Effector memory CD4-positive, alpha-beta T cell (primary cell): ENCODE data around the gene ARHGDIA.

ENCODE experiments used
- DNase-seq, 3 donors: peaks; one replicate each; pipeline ENCODE4 v3.0.0-alpha.2; 2020
- H3K27ac ChIP-seq: 2 replicates; pipeline ENCODE4 v1.7.0; 2013; ENCODE audit warnings: mild to moderate bottlenecking, low read length, moderate library complexity; ENCODE audit not compliant: insufficient read depth, poor library complexity, severe bottlenecking
- H3K27me3 ChIP-seq: replicated peaks from 2 replicates; pipeline ENCODE4 v1.7.0; 2013; ENCODE audit warnings: mild to moderate bottlenecking, low read length; ENCODE audit not compliant: insufficient read depth, control insufficient read depth, poor library complexity, severe bottlenecking
- H3K36me3 ChIP-seq: 2 replicates; pipeline ENCODE4 v1.7.0; 2013; ENCODE audit warnings: mild to moderate bottlenecking, low read length, moderate library complexity; ENCODE audit not compliant: control insufficient read depth, insufficient read depth
- H3K4me1 ChIP-seq: 2 replicates; pipeline ENCODE4 v1.7.0; 2013; ENCODE audit warnings: low read length, mild to moderate bottlenecking; ENCODE audit not compliant: control insufficient read depth, insufficient read depth, poor library complexity, severe bottlenecking
- H3K4me3 ChIP-seq: 2 replicates; pipeline ENCODE4 v1.7.0; 2013; ENCODE audit warnings: low read length, low read depth, mild to moderate bottlenecking; ENCODE audit not compliant: insufficient read depth, poor library complexity, severe bottlenecking
- H3K9me3 ChIP-seq: 2 replicates; pipeline ENCODE4 v1.7.0; 2013; ENCODE audit warnings: mild to moderate bottlenecking, low read length, moderate library complexity; ENCODE audit not compliant: control insufficient read depth

Gene ARHGDIA

GRCh38 chr17:81888988-81889595, 18.0 kb upstream of the ARHGDIA start:
- no peak for DNase-seq
- H3K4me3 ChIP-seq: no peak overlapping the region
- H3K27me3 ChIP-seq: no peaks in the 10 kb centered on the region
- peaks cover 9% of the 10 kb centered on the region for H3K4me1 ChIP-seq
- H3K9me3 ChIP-seq: no peaks in the 10 kb centered on the region
- no peak overlapping the region for H3K27ac ChIP-seq
- peaks cover 48% of the 10 kb centered on the region for H3K36me3 ChIP-seq

- H3K4me1 ChIP-seq: peaks cover 9% of the 10 kb centered on the region
- H3K27me3 ChIP-seq: no peaks in the 10 kb centered on the region
- no peak overlapping the region for H3K27ac ChIP-seq
- H3K36me3 ChIP-seq: peaks cover 51% of the 10 kb centered on the region
- no peak for DNase-seq
- no peaks in the 10 kb centered on the region for H3K9me3 ChIP-seq
- H3K4me3 ChIP-seq: no peak overlapping the region
Observed at GRCh38 chr17:81888105-81888987, 17.2 kb upstream of the ARHGDIA start.

- Histone ChIP-seq H3K36me3 (peaks cover 51% of the 10 kb centered on the region), H3K27ac (no peak overlapping the region), H3K9me3 (no peaks in the 10 kb centered on the region), H3K4me3 (no peak overlapping the region), H3K4me1 (peaks cover 9% of the 10 kb centered on the region), H3K27me3 (no peaks in the 10 kb centered on the region)
- no peak for DNase-seq
Observed at GRCh38 chr17:81885869-81886548, 14.9 kb upstream of the ARHGDIA start.

GRCh38 chr17:81885454-81885853, 14.3 kb upstream of the ARHGDIA start:
- H3K27ac ChIP-seq: no peak overlapping the region
- peaks cover 51% of the 10 kb centered on the region for H3K36me3 ChIP-seq
- H3K4me3 ChIP-seq: no peak overlapping the region
- no peak for DNase-seq
- no peaks in the 10 kb centered on the region for H3K27me3 ChIP-seq
- H3K4me1 ChIP-seq: peaks cover 5% of the 10 kb centered on the region
- H3K9me3 ChIP-seq: no peaks in the 10 kb centered on the region

GRCh38 chr17:81884968-81885367, 13.8 kb upstream of the ARHGDIA start:
- Histone ChIP-seq H3K36me3 (peaks cover 51% of the 10 kb centered on the region), H3K4me1 (peaks cover under 1% of the 10 kb centered on the region), H3K9me3 (no peaks in the 10 kb centered on the region), H3K27ac (no peak overlapping the region), H3K27me3 (no peaks in the 10 kb centered on the region), H3K4me3 (no peak overlapping the region)
- no peak for DNase-seq

GRCh38 chr17:81884520-81884919, 13.4 kb upstream of the ARHGDIA start:
- no peak overlapping the region for H3K27ac ChIP-seq
- no peak overlapping the region for H3K4me3 ChIP-seq
- no peaks in the 10 kb centered on the region for H3K4me1 ChIP-seq
- no peaks in the 10 kb centered on the region for H3K9me3 ChIP-seq
- peaks cover 47% of the 10 kb centered on the region for H3K36me3 ChIP-seq
- H3K27me3 ChIP-seq: no peaks in the 10 kb centered on the region
- DNase-seq: no peak

- Histone ChIP-seq H3K27ac (no peak overlapping the region), H3K36me3 (peaks cover 3% of the 10 kb centered on the region), H3K4me1 (no peaks in the 10 kb centered on the region), H3K27me3 (no peaks in the 10 kb centered on the region), H3K9me3 (no peaks in the 10 kb centered on the region), H3K4me3 (no peak overlapping the region)
- no peak for DNase-seq
Observed at GRCh38 chr17:81879121-81879520, 8.0 kb upstream of the ARHGDIA start.

- Histone ChIP-seq H3K27ac (no peak overlapping the region), H3K4me3 (no peak overlapping the region), H3K4me1 (peaks cover under 1% of the 10 kb centered on the region), H3K27me3 (no peaks in the 10 kb centered on the region), H3K36me3 (no peaks in the 10 kb centered on the region), H3K9me3 (no peaks in the 10 kb centered on the region)
- no peak for DNase-seq
Observed at GRCh38 chr17:81878294-81878693, 7.2 kb upstream of the ARHGDIA start.

GRCh38 chr17:81877569-81877968, 6.4 kb upstream of the ARHGDIA start:
- no peak for DNase-seq
- Histone ChIP-seq H3K9me3 (no peaks in the 10 kb centered on the region), H3K27me3 (no peaks in the 10 kb centered on the region), H3K4me1 (peaks cover 7% of the 10 kb centered on the region), H3K4me3 (no peak overlapping the region), H3K36me3 (no peaks in the 10 kb centered on the region), H3K27ac (no peak overlapping the region)
